COR-L47 (cell line): Measurements from ENCODE around the gene FBXL16.
"Not testable (repeated sequence)": the region's sequence is repeated elsewhere in the genome, so short reads cannot be mapped to it uniquely, and the experiment has no call there.

Experiments
- DNase-seq: peaks from one replicate; lab custom pipeline; 2025; lab: John Stamatoyannopoulos, UW

FBXL16 gene

GRCh38 chr16:705431-706188 is at the start of gene FBXL16:
Gene FBXL16, minus strand, starts transcription at chr16:705801. Its CDS starts 8,396 bp downstream, at chr16:697405.
- DNase-seq = peak; percentile 84

- DNase-seq = no peak
Measured at GRCh38 chr16:754656-755055, 49.1 kb upstream of the FBXL16 start.

- DNase-seq = not testable (repeated sequence)
Measured at GRCh38 chr16:754121-754607, 48.6 kb upstream of the FBXL16 start.

- DNase-seq = no peak
Measured at GRCh38 chr16:752007-752312, 46.4 kb upstream of the FBXL16 start.

- no peak for DNase-seq
Measured at GRCh38 chr16:751152-752006, 45.8 kb upstream of the FBXL16 start.

- DNase-seq = no peak
Measured at GRCh38 chr16:750485-750884, 44.9 kb upstream of the FBXL16 start.

GRCh38 chr16:749010-749409 is 43.4 kb upstream of the FBXL16 start:
- DNase-seq = no peak

GRCh38 chr16:747978-748746 is 42.6 kb upstream of the FBXL16 start:
- DNase-seq = no peak

- no peak for DNase-seq
Measured at GRCh38 chr16:746637-747036, 41.0 kb upstream of the FBXL16 start.

- DNase-seq = peak; percentile 33
Measured at GRCh38 chr16:745739-746138, 40.1 kb upstream of the FBXL16 start.

- DNase-seq = no peak
Measured at GRCh38 chr16:743794-744500, 38.3 kb upstream of the FBXL16 start.

GRCh38 chr16:742894-743293 is 37.3 kb upstream of the FBXL16 start:
- not testable (repeated sequence) for DNase-seq

GRCh38 chr16:741986-742629 is 36.5 kb upstream of the FBXL16 start:
- no peak for DNase-seq

- DNase-seq = peak; percentile 85
Measured at GRCh38 chr16:740764-741505, 35.3 kb upstream of the FBXL16 start, which contains the start of gene CIAO3. Gene CIAO3, minus strand, starts transcription at chr16:740997. Its CDS starts 12 bp downstream, at chr16:740985.

- DNase-seq = no peak
Measured at GRCh38 chr16:740459-740763, 34.8 kb upstream of the FBXL16 start.

GRCh38 chr16:739560-740458 is 34.2 kb upstream of the FBXL16 start:
- DNase-seq = no peak

GRCh38 chr16:736936-737481 is 31.4 kb upstream of the FBXL16 start:
- DNase-seq = no peak

GRCh38 chr16:735982-736453 is 30.4 kb upstream of the FBXL16 start:
- DNase-seq = no peak
